GM18520 (cell line): Measurements from ENCODE around the gene SKP1.
"Not testable (repeated sequence)": the region's sequence is repeated elsewhere in the genome, so short reads cannot be mapped to it uniquely, and the experiment has no call there.

ENCODE experiments used
- ATAC-seq: cut with Tn5 transposase; IDR thresholded peaks from one replicate; pipeline ENCODE4 v1.9.1; 2021; ENCODE audit not compliant: unreplicated experiment

SKP1 gene

GRCh38 chr5:134176511-134177368, at the start of gene SKP1:
Gene SKP1, minus strand, starts transcription at chr5:134176950. Its CDS starts 2,928 bp downstream, at chr5:134174022.
- peak; percentile 64 for ATAC-seq

- ATAC-seq, result peak; percentile 70
These were observed 49.2 kb upstream of the SKP1 start, which contains the start of gene PPP2CA for GRCh38 chr5:134225780-134226440. Gene PPP2CA, minus strand, starts transcription at chr5:134226073. Its CDS starts 212 bp downstream, at chr5:134225861.

GRCh38 chr5:134224888-134225779, 48.4 kb upstream of the SKP1 start:
- ATAC-seq, result peak; percentile 16

GRCh38 chr5:134223406-134224248, 46.9 kb upstream of the SKP1 start:
- ATAC-seq, result no peak

GRCh38 chr5:134221690-134222089, 44.9 kb upstream of the SKP1 start:
- ATAC-seq, result not testable (repeated sequence)

- ATAC-seq, result no peak
These were observed 39.0 kb upstream of the SKP1 start for GRCh38 chr5:134215757-134216156.

GRCh38 chr5:134211263-134212031, 34.7 kb upstream of the SKP1 start:
- ATAC-seq, result not testable (repeated sequence)

GRCh38 chr5:134209477-134210245, 32.9 kb upstream of the SKP1 start:
- no peak for ATAC-seq

- ATAC-seq, result no peak
These were observed 30.9 kb upstream of the SKP1 start for GRCh38 chr5:134207696-134208095.

- no peak for ATAC-seq
These were observed 29.9 kb upstream of the SKP1 start for GRCh38 chr5:134206627-134207160.

- no peak for ATAC-seq
These were observed 27.8 kb upstream of the SKP1 start for GRCh38 chr5:134204575-134204974.

GRCh38 chr5:134203630-134204029, 26.9 kb upstream of the SKP1 start:
- no peak for ATAC-seq

GRCh38 chr5:134195666-134196065, 18.9 kb upstream of the SKP1 start:
- no peak for ATAC-seq

- no peak for ATAC-seq
These were observed 12.3 kb upstream of the SKP1 start for GRCh38 chr5:134189031-134189430.

GRCh38 chr5:134188092-134188491, 11.3 kb upstream of the SKP1 start:
- no peak for ATAC-seq

- ATAC-seq, result no peak
These were observed 7.7 kb upstream of the SKP1 start for GRCh38 chr5:134184155-134185135.

- no peak for ATAC-seq
These were observed 6.7 kb upstream of the SKP1 start for GRCh38 chr5:134183481-134183880.
